Camera-type eye (tissue), 1 donor: ENCODE results near the gene GRN. TPM values are rescaled to one million over a fixed set of nuclear protein-coding genes. Genes with fewer than 3 reads are reported as not detected.

Experiments
- total RNA-seq: library from RNA; depleted of rRNA; stranded (reverse); fragments of >200 nt; gene quantifications from one replicate; pipeline ENCODE4 v1.2.3, GENCODE V29; 2014

The GRN gene
- 158 TPM for total RNA-seq

GRCh38 chr17:44344939-44345453 lies at the start of gene GRN:
TSS of gene GRN (plus strand) at chr17:44345302. CDS start at chr17:44349165, 3,863 bp downstream.

DNA sequence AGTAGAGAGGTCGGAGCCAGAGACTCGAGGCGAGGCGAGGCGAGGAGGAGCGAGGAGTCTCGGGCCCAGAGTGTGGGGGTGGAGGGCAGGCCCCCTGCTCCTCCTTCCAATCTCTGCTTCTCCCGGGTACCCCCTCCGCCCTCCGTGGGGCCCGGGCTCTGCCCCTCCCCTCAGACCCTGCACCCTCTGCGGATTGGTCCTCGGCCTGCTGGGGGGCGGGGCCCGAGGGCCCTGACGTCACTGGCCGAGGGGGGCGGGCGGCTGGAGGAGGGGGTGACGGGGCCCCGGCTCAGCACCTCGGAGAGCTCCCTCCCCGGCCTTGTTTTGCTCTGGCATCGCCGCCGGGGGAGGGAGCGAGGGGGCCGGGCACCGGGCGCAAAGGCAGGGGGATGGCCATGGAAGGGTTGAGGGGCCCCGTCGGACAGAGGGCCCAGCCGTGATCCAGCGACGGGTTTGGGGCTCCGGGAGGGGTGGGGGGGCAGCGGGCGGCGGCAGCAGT lies 36.7 kb upstream of the GRN start, which contains the start of gene RUNDC3A:
Gene RUNDC3A, plus strand, starts transcription at position 282 of the 499 bp plus-strand sequence. CDS start 232 bp downstream, outside the sequence.

DNA sequence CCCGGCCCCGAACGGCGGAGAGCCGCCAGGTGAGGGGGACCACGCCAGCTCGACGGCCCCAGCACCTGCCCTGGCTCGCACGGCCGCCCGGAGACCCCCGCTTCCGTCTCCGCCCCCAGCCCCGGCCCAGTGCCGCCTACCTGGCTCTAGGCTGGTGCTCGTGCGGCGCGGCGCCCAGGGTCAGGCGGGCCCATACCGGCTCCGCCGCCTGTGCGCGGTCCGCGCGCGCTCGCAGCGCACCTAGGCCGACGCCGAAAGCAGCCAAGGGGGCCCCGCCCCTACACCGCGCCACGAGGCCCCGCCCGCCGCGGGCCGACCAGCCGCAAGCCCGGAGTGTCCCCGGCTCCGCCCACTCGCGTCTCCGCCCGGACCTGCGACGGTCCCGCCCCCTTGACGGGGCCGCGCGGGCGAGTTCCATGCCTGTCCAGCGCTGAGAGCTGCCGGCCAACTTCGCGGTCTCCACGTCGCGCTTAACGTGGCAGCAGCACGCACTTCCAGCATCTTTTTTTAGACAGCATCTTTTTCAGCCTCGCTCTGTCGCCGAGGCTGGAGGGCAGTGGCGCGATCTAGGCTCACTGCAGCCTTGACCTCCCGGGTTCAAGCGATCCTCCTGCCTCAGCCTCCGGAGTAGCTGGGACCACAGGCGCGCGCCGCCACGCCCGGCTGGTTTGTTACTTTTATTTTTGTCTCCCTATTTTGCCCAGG lies 20.4 kb upstream of the GRN start, which contains the start of gene SLC25A39:
Gene SLC25A39, minus strand, starts transcription at position 253 of the 705 bp plus-strand sequence. CDS start 1,261 bp downstream, outside the sequence.

DNA sequence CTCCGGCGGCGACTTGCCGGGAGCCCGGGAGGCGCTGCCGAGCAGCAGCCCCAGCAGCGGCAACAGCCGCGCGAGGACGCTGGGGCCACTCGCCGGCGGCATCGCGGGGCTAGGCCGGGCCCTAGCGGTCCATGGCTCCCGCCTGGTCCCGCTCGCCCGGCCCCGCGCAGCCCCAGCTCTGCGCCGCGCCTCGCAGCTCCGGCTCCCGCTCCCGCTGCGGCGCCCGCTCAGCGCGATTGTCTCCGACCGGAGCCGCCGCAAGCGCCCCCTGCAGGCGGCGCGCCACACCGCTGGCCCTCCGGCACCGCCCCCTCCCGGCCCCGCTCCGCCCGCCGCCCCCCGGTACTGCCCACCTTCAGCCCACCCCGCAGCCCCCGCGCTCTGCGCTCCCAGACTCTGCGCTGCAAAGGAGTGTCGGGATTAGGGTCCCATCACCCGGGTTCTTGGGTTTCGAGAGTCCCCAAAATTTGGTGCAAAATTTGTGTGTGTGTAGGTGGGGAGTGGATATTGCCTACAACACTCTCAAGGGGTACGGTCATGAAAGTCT lies 18.6 kb downstream of the GRN start, which contains the start of gene FAM171A2:
Gene FAM171A2, minus strand, starts transcription at position 241 of the 547 bp plus-strand sequence. Its CDS starts 139 bp downstream, at position 102.

GRCh38 chr17:44389281-44389680 lies 44.2 kb downstream of the GRN start, which contains the start of gene ITGA2B:
TSS of gene ITGA2B (minus strand) at chr17:44389649. CDS start at chr17:44389473, 176 bp downstream.

Other genes starting within 250 kb of the GRN start
- gene HDAC5, start 221.7 kb upstream of the GRN start, total RNA-seq, result 117 TPM
- 2.0 TPM for gene HROB, start 203.4 kb upstream of the GRN start, total RNA-seq
- gene ASB16, start 174.6 kb upstream of the GRN start, total RNA-seq, result 2.4 TPM
- 32.6 TPM for gene TMUB2, start 158.3 kb upstream of the GRN start, total RNA-seq
- gene ATXN7L3, start 145.4 kb upstream of the GRN start, total RNA-seq, result 43.7 TPM
- 133 TPM for gene UBTF, start 125.6 kb upstream of the GRN start, total RNA-seq
- 23.6 TPM for gene SLC4A1, start 77.2 kb upstream of the GRN start, total RNA-seq
- 36.4 TPM for gene RUNDC3A, start 36.7 kb upstream of the GRN start, total RNA-seq
- 49.3 TPM for gene SLC25A39, start 20.5 kb upstream of the GRN start, total RNA-seq
- 52.0 TPM for gene FAM171A2, start 18.6 kb downstream of the GRN start, total RNA-seq
- 9.0 TPM for gene ITGA2B, start 44.3 kb downstream of the GRN start, total RNA-seq
- gene GPATCH8, start 158.1 kb downstream of the GRN start, total RNA-seq, result 81.4 TPM
- 15.1 TPM for gene FZD2, start 212.2 kb downstream of the GRN start, total RNA-seq